ENCODE results near the gene GSTM4. TPM values are rescaled to one million over a fixed set of nuclear protein-coding genes. Genes with fewer than 3 reads are reported as not detected.
"Not testable (repeated sequence)": the region's sequence is repeated elsewhere in the genome, so short reads cannot be mapped to it uniquely, and the experiment has no call there.

GSTM4 gene
- total RNA-seq, 2 experiments from 2014 or later = 8.3 to 10.5 TPM

DNA sequence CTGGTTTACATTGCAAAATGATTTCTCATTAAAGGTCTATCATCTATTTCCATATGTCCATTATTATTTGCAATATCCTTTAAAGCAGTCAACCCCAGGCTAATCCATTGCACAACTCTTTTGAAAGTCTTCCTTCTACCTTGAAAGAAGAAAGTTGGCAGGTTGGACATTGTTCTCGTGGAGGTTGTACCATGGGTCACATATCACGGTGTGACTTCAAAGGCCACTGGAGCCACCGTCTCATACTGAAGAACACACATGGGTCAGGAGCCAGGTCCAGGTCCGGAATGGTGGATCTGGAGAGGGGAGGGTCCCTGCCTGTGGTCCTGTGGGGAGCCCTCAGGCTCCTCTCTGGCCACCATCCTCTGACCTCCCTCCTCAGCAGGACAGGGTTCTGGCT, 30.0 kb downstream of the GSTM4 start:
- H3K36me3 Mint-ChIP-seq (ENCODE audit: low read depth); H3K27me3 Mint-ChIP-seq; H3K9me3 Mint-ChIP-seq; H3K4me3 Mint-ChIP-seq; H3K4me1 Mint-ChIP-seq (ENCODE audit: low read depth); CTCF ChIA-PET; ATAC-seq; POLR2A ChIA-PET; H3K27ac Mint-ChIP-seq; intact Hi-C loops (cut with micrococcal nuclease); DNase-seq: not testable (repeated sequence)

DNA sequence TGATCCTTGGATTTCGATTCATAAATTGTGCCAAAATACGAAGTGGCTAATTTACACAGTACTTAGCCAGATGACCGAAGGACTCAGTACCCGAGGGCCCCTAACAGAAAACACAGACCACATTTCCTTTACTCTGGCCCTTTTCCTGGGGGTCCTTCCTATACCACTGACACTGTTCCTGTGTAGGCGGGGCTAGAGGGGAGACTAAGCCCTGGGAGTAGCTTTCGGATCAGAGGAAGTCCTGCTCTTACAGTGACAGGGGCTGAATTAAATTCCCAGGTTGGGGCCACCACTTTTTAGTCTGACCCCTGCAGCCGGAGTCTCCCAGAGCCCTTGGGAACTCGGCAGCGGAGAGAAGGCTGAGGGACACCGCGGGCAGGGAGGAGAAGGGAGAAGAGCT, 31.2 kb downstream of the GSTM4 start:
- H3K4me1 Mint-ChIP-seq (ENCODE audit: low read depth); H3K9me3 Mint-ChIP-seq; H3K27me3 Mint-ChIP-seq; intact Hi-C loops (cut with micrococcal nuclease); H3K36me3 Mint-ChIP-seq (ENCODE audit: low read depth); DNase-seq: not testable (repeated sequence)
- Mint-ChIP-seq H3K4me3 (peak overlapping the region; percentile 85), H3K27ac (peak overlapping the region; percentile 91)
- peak; percentile 8 for ATAC-seq
- CTCF ChIA-PET = interaction anchor here (1.2 to 2.9 kb wide), 6 partner anchors 31 to 142 kb away, joined by 3 to 22 read pairs (median 5); partner anchors contain the start of gene GSTM4
- POLR2A ChIA-PET = interaction anchor here (1.0 kb wide), 1 partner anchor 47 kb away, joined by 3 read pairs; no protein-coding TSS in a partner anchor

DNA sequence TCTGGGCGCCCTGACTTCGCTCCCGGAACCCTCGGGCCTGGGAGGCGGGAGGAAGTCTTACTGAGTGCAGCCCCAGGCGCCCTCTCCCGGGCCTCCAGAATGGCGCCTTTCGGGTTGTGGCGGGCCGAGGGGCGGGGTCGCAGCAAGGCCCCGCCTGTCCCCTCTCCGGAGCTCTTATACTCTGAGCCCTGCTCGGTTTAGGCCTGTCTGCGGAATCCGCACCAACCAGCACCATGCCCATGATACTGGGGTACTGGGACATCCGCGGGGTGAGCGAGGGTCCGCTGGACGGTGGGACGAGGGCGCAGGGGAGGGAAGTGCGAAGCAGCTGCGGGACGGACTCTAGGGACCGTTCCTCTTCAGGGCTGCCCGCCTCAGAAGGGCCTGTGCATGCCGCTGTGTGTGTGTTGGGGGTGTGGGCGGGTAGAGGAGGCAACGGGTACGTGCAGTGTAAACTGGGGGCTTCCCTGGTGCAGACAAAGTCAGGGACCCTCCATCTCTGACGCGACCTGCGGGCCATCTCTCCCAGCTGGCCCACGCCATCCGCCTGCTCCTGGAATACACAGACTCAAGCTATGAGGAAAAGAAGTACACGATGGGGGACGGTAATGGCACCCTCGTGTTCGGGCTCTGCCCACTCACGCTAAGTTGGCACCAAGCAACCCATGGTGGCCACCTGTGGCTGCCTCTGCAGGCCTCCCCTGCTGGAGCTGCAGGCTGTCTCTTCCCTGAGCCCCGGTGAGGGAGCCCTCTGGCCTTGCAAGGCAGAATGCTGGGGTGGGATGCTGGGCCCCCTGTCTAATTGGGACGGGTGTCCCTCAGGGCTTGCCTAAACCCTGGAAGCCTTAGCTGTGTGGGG, 32.0 kb downstream of the GSTM4 start, which contains the start of gene GSTM1:
TSS of gene GSTM1 (plus strand) at position 177 of the 859 bp plus-strand sequence. CDS start at position 234, 57 bp downstream.
- ChIA-PET CTCF (interaction anchor here (0.6 to 2.9 kb wide), 11 partner anchors 28 to 306 kb away, joined by 3 to 22 read pairs (median 3); partner anchors contain the start of gene GSTM4), POLR2A (interaction anchor here (1.0 to 1.3 kb wide), 2 partner anchors 17 to 48 kb away, joined by 3 read pairs; no protein-coding TSS in a partner anchor)
- H3K4me1 Mint-ChIP-seq (ENCODE audit: low read depth) = peaks cover 10% of the 10 kb centered on the region
- peak within 1 kb of the TSS; percentile 91 for H3K27ac Mint-ChIP-seq
- intact Hi-C loops (cut with micrococcal nuclease) = no loop called here
- TF ChIP-seq, protein P1, sequence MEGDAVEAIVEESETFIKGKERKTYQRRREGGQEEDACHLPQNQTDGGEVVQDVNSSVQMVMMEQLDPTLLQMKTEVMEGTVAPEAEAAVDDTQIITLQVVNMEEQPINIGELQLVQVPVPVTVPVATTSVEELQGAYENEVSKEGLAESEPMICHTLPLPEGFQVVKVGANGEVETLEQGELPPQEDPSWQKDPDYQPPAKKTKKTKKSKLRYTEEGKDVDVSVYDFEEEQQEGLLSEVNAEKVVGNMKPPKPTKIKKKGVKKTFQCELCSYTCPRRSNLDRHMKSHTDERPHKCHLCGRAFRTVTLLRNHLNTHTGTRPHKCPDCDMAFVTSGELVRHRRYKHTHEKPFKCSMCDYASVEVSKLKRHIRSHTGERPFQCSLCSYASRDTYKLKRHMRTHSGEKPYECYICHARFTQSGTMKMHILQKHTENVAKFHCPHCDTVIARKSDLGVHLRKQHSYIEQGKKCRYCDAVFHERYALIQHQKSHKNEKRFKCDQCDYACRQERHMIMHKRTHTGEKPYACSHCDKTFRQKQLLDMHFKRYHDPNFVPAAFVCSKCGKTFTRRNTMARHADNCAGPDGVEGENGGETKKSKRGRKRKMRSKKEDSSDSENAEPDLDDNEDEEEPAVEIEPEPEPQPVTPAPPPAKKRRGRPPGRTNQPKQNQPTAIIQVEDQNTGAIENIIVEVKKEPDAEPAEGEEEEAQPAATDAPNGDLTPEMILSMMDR (IDR thresholded peaks at IDR 0.05) = no peak
- H3K36me3 Mint-ChIP-seq (ENCODE audit: low read depth) = peaks cover 9% of the 10 kb centered on the region
- no peaks in the 10 kb centered on the region for H3K27me3 Mint-ChIP-seq
- ATAC-seq (peak; percentile 98), DNase-seq (peak; percentile 84)
- no peaks in the 10 kb centered on the region for H3K9me3 Mint-ChIP-seq
- H3K4me3 Mint-ChIP-seq = peak within 1 kb of the TSS; percentile 85

DNA sequence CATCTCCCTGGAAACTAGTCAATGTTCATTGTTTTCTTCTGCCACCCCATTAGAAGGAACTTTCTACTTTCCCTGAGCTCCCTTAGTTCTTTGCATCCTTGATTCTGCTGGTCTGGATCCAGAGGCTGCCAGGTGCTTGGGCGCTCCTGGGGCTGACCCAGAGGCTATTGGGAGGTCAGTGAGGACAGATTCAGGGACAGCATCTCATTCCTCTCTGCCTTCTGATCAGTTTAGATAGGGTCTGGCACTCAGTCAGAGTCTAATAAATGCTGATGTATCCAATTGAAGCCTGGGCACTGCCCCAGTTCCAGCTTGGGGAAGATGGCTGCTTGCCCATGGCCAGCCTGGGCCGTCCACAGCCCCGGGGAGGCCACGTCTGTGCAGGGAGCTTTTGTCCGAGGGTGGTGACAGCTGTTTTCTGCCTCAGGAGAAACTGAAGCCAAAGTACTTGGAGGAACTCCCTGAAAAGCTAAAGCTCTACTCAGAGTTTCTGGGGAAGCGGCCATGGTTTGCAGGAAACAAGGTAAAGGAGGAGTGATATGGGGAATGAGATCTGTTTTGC, 34.0 kb downstream of the GSTM4 start:
- peaks cover 10% of the 10 kb centered on the region for H3K4me1 Mint-ChIP-seq (ENCODE audit: low read depth)
- intact Hi-C loops (cut with micrococcal nuclease) = no loop called here
- H3K27ac Mint-ChIP-seq = no peak overlapping the region
- POLR2A ChIA-PET = no interaction called here
- no peaks in the 10 kb centered on the region for H3K27me3 Mint-ChIP-seq
- H3K9me3 Mint-ChIP-seq = no peaks in the 10 kb centered on the region
- TF ChIP-seq, protein P1 (IDR thresholded peaks at IDR 0.05) = no peak
- ATAC-seq (no peak), DNase-seq (no peak)
- peaks cover 9% of the 10 kb centered on the region for H3K36me3 Mint-ChIP-seq (ENCODE audit: low read depth)
- CTCF ChIA-PET = interaction anchor here (0.9 to 2.9 kb wide), 3 partner anchors 40 to 370 kb away, joined by 3 to 22 read pairs (median 4); no protein-coding TSS in a partner anchor
- no peak overlapping the region for H3K4me3 Mint-ChIP-seq

DNA sequence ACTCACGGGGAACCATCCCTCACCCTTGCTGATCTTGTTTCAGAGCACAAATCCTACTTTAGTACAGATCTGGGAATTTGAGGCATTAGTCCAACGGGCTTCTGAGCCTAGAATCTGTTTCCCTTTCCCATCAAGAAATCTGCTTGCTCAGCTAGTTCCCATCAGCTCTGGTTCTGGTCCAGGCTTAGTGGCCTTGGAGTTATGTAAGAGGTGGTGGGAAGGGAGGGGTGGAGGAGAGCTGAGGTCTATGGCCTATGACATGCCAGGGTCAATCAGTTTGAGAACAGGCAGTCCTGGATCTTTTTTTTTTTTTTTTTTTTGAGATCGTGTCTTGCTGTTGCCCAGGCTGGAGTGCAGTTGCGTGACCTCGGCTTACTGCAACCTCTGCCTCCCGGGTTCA, 35.9 kb downstream of the GSTM4 start:
- Mint-ChIP-seq H3K9me3 (no peaks in the 10 kb centered on the region), H3K27me3 (no peaks in the 10 kb centered on the region), H3K4me3 (no peak overlapping the region), H3K4me1 (ENCODE audit: low read depth) (peaks cover 10% of the 10 kb centered on the region), H3K36me3 (ENCODE audit: low read depth) (peaks cover 9% of the 10 kb centered on the region), H3K27ac (no peak overlapping the region)
- DNase-seq (no peak), ATAC-seq (no peak)
- CTCF ChIA-PET = no interaction called here
- TF ChIP-seq, protein P1 (IDR thresholded peaks at IDR 0.05) = no peak
- intact Hi-C loops (cut with micrococcal nuclease) = no loop called here
- POLR2A ChIA-PET = no interaction called here

DNA sequence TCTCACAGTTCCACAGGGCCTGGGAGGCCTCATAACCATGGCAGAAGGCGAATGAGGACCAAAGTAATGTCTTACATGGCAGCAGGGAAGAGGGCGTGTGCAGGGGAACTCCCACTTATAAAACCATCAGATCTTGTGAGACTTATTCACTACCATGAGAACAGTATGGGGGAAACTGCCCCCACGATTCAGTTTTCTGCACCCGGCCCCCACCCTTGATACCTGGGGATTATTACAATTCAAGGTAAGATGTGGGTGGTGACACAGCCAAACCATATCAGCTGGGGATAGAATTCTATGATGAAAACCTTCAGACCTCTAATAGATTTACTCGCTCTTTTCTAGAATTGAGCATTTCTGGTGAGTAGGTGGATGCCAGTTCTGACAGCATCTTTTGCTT, 38.5 kb downstream of the GSTM4 start:
- DNase-seq; H3K36me3 Mint-ChIP-seq (ENCODE audit: low read depth); H3K27ac Mint-ChIP-seq; CTCF ChIA-PET; H3K4me3 Mint-ChIP-seq; H3K4me1 Mint-ChIP-seq (ENCODE audit: low read depth); POLR2A ChIA-PET; H3K27me3 Mint-ChIP-seq; H3K9me3 Mint-ChIP-seq; intact Hi-C loops (cut with micrococcal nuclease); ATAC-seq: not testable (repeated sequence)

DNA sequence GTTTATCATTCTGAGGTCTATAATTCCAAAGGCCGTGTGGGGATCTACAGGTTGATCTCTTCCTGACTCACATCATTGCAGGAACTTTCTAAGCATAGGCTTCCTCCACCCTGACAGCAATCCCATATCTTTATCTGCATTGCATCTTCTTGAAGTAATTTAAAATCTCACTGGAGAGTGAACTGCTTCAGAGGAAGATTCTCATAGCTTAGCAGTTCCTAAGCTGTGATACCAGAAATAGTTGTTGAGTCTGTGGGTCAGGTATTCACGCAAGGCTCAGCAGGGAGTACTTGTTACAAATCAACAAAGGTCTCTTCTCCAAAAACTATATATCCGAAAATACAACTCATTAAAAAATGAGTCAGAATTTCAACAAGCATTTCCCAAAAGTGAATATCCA, 39.2 kb downstream of the GSTM4 start:
- POLR2A ChIA-PET; H3K27me3 Mint-ChIP-seq; H3K4me1 Mint-ChIP-seq (ENCODE audit: low read depth); intact Hi-C loops (cut with micrococcal nuclease); H3K27ac Mint-ChIP-seq; H3K4me3 Mint-ChIP-seq; DNase-seq; H3K36me3 Mint-ChIP-seq (ENCODE audit: low read depth); CTCF ChIA-PET; ATAC-seq; H3K9me3 Mint-ChIP-seq: not testable (repeated sequence)
